NOMO-1 treated with dmso at 0.1 percent for 144 hours (cell line): ENCODE data around the gene PRDM13.
"Not testable (repeated sequence)": the region's sequence is repeated elsewhere in the genome, so short reads cannot be mapped to it uniquely, and the experiment has no call there.

ENCODE experiments used
- DNase-seq: peaks from one replicate; lab custom pipeline; 2025; ENCODE audit not compliant: unreplicated experiment; lab: John Stamatoyannopoulos, UW

PRDM13 gene

DNA sequence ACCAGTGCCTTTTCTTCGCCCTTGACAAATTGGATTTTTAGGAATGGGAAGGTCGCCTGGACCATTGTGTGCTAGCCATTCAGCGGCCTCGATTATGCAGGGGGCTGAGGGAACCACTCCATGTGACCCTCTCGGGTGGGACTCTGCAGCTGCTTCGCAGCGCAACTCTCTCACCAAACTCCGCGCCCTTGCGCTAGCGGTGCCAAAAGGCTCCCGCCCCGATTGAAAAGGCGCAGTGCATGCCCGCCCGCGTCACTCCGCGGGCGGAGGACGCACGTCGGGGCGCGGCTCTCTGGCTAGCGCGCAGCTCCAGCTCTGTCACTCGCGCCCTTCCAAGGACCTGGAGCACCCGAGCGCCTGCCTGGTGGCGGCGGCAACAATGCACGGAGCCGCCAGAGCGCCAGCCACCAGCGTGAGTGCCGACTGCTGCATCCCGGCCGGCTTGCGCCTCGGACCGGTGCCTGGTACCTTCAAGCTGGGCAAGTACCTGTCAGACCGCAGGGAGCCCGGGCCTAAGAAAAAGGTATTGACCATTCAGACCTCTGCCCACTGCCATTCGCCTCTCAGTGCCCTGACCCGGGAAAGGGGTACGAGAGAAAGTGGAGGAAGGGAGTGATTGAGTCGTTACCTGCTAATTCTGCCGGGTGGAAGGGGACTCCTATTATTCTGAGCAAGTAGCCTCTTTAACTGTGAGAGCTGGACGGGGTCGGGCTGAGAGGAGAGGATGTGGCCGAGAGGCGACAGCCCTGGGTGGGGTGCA lies at the start of gene PRDM13:
PRDM13 (plus strand) TSS at position 178 of the 760 bp plus-strand sequence; CDS start at position 380, 202 bp downstream.
- DNase-seq: no peak

DNA sequence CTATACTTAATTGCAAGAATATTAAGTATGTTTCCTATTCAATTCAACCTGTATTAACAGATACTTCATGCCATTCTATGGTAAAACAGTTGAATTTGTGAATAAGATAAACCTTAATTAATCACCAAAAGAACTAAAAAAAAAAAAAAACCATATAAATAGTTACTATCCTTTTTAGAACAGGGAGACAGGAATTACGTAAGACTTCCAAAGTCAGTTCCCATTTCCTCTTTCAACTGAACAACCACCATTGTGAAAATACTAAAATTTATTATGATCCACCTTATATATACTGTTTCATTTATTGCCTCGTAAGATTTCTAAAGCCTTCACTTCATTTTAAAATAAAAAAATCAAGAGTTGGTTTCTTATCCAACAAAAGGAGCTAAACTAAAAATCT lies 47.6 kb upstream of the PRDM13 start:
- no peak for DNase-seq

DNA sequence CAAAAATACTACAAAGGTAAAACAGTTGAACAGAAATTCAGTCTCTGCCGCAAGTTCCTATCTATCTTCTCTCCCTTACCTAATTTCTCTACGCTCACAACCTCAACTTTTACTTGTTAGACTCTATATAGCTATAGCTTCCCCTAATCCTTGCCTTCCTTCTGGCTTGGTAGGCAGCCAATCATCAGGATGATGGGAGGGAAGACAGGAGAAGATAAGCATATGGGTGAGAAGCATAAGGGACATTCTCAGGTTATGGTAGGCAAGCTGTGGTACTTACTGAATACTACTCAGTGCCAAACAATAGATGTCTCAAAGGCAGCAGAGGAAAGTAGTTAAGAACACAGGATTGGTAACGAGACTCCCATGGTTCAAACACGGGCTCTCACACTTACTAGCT lies 46.0 kb upstream of the PRDM13 start:
- DNase-seq: no peak

DNA sequence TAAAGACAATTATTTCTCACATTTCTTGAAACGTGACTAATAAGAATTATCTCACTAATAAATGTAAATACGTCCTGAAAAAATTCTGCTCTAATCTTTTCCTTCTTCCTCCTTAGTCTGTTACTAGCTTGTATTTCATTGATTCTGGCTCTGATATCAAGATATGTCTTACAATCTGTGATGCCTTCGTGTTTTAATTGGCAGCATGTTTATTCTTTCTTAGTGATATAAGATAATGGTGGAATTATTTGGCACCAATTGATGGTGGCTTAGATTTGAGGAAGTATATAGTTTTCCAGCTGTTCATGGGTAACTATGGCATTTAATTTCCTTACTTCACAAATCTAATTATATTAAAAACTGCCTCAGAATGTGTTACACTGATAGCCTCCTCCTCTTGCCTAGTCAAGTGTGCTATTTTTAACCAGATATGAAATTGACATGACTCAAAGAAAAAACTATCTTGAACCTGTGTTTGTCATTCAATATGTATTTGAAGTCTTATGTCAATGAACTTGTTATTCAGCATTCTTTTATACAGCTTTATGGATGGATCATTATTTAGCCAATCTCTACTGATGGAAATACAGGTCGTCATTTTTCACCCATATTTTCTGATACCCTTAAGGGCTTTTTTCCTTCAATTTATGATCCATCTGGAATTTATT lies 43.4 kb upstream of the PRDM13 start:
- DNase-seq: no peak

DNA sequence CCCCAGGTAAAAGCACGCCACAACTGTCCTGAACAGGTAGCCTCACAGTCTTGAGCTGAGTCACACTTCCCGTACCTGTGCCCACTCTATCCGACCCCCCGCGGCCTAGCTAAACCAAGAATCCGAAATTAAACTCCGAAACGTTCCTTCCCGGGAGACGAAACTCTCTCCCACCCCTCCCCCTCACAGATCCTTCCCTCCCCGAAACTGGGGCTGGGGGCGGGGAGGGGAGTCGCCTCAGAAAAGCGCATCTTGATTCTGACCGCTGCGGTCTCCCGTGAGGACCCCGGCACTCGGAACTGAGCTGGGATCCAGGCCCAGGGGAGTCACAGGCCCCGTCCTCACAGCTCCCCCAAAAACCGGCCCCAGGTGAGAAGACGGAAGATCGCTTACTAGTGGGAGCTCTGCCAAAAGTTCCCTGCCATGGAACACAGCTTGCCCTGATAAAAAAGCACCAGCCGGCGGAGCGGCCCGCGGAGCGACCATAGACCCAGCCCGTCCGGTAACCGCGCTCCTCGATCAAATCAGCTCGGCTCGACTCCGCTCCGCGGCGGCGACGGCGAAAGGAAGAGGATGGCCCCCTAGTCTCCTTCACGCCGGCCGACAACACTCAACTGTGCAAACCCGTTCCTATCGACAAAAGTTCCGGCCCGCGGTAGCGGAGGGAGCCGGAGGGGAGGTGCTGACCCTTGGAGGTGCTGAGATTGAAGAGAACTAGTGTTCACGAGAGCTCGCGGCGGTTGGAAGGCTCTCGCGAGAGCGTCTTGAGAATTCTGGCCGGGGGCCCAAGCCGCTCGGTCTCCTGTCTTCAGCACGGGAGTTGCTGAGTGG lies 38.3 kb upstream of the PRDM13 start, which contains the start of gene CCNC:
CCNC (minus strand) TSS at position 558 of the 831 bp plus-strand sequence; CDS start at position 425, 133 bp downstream.
- DNase-seq: peak; percentile 89

DNA sequence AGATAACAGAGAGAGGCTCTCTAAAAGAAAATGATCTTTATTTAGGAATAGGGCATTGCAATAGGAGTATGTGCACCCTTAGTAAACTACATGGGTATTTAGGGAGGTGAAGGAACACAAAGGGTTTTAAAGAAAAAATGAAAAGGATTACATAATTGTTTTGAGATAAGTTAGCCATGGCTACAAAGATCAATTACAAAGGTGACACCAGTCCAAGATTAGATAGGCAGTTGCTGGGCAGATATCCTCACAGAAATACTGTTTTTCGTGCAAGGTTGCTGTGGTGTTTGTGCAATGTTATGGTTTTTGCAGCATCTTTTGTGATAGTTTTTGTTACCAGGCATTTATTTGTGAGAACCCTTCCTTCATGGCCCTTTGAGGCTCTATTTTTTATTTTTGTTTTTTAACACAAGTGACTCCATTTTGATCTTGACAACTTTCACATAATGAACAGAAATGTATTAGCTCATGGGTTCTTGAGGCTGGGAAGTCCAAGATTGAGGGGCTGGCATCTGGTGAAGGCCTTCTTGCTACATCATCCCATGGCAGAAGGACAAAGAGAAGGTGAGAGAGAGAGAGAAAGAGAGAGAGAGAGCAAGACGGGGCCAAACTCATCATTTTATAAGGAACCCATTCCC lies 32.5 kb upstream of the PRDM13 start:
- DNase-seq: no peak

DNA sequence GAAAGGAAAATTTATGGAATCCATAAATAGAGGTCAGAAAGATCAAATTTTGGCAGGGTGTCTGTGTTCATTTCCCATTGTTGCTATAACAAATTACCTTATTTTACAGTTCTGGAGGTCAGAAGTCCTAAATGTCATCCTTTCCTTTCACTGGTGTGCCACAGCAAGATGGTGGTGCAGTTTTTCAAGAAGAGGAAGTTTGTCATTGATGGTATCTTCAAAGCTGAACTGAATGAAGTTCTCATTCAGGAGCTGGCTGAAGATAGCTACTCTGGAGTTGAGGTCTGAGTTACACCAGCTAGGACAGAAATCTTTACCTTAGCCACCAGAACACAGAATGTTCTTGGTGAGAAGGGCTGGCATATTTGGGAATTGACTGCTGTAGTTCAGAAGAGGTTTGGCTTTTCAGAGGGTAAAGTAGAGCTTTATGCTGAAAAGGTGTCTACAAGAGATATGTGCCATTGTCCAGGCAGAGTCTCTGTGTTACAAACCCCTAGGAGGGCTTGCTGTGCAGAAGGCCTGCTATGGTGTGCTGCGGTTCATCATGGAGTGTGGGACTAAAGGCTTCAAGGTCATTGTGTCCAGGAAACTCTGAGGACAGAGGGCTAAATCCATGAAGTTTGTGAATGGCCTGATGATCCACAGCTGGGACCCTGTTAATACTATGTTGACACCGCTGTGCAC lies 30.9 kb upstream of the PRDM13 start:
- DNase-seq: no peak

DNA sequence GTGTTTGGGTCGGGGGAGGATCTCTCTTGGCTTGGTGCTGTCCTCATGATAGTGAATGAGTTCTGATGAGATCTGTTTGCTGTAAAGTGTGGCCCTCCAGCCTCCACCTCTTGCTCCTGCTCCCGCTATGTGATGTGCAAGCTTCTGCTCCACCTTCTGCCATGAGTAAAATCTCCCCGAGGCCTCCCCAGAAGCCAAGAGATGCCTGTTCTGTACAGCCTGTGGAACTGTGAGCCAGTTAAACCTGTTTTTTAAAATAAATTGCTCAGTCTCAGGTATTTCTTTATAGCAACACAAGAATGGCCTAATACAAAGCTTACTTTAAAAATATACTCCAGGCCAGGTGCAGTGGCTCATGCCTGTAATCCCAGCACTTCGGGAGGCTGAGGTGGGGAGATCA lies 26.9 kb upstream of the PRDM13 start:
- DNase-seq: no peak

DNA sequence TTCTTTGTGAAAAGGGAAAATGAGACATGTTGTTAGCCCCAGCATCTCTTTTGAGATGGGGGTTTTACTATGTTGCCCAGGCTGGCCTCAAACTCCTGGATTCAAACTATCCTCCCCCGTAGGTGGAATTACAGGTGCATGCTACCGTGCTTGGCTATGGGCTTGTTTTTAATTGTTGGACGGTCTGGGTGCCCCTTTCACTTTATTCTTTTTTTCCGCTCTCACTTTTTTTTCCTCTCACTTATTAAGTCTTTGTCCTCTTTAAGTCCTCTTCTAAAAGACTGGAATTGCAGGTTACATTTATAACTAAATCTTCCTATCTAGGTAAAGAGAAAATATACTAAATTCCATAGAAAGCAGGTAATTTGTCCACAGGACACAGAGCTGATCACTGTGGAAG lies 18.8 kb upstream of the PRDM13 start:
- no peak for DNase-seq

DNA sequence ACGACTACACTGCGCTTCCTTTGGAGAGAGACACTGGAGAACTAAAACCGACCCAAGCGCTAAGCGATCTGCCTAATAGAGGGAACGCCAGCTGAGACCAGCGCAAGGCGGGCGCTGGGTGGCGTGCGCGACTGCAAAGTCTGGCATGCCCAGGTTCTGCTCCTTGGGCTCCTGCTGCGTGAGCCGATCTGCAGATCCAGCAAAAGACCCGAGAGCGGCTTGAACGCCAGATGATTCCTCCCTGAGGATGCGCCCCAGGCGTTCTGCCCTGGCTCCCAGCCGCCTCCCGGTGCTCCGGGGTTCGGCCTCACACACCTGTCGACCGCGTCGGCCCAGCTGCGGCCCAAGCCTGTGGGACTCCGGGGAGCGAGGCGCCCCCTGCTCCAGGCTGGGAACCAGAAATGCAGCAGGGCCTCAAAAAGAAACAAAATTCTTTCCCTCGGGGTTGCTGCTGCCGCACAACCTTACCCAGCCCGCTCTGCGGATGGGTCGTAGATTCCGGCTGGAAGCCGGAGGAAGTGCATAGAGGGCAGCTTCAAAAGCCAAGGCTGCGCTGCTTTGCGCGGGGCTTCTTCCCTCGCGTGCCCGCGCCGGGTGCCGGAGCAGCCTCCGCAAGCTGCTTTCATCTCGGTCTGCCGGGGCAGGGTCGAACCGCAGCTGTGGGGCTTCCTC lies 17.9 kb upstream of the PRDM13 start:
- DNase-seq: peak; percentile 33

DNA sequence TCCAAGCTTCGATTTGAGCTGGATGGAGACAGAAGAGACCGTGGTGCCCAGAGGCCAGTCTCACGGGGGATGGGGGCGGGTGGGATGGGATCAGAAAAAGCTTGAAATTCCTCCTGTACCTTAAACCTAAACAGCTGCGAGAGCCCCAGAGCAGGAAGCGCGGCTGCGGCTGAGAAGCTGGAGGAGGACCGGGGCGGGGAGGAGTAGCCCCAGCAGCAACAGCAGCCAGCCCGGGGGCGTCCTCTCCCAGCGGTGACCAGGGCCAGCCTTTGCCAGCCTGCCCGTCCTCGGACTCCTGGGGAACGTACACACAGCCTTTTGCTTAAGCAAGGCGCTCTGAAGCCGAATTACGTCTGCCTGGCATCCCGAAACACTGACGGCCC lies 17.4 kb upstream of the PRDM13 start:
- no peak for DNase-seq

DNA sequence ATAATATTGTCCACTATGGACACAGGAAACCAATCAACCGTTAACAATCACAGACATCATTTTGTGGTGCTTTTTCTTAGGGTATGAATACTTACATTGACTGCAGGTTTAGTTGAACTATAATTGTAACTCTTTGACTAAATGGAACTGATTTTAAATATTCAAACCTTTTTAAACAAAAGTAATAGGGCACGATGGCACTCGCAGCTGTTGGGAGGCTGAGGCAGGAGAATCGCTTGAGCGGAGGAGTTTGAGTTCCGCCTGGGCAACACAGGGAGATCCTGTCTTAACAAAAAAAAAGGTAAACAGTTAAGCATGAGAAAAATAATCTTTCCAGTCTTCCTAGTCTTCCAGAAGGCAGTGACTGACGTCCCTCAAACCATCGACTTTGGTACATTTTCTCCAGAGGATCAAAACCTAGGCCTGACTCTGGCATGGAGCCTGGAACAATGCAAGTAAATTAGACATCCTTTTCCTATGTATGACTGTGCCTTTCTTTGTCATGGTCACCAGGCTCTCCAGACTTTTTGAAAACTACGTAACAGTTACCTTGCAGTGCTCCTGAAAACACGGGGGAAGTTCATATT lies 16.6 kb upstream of the PRDM13 start:
- DNase-seq: no peak

DNA sequence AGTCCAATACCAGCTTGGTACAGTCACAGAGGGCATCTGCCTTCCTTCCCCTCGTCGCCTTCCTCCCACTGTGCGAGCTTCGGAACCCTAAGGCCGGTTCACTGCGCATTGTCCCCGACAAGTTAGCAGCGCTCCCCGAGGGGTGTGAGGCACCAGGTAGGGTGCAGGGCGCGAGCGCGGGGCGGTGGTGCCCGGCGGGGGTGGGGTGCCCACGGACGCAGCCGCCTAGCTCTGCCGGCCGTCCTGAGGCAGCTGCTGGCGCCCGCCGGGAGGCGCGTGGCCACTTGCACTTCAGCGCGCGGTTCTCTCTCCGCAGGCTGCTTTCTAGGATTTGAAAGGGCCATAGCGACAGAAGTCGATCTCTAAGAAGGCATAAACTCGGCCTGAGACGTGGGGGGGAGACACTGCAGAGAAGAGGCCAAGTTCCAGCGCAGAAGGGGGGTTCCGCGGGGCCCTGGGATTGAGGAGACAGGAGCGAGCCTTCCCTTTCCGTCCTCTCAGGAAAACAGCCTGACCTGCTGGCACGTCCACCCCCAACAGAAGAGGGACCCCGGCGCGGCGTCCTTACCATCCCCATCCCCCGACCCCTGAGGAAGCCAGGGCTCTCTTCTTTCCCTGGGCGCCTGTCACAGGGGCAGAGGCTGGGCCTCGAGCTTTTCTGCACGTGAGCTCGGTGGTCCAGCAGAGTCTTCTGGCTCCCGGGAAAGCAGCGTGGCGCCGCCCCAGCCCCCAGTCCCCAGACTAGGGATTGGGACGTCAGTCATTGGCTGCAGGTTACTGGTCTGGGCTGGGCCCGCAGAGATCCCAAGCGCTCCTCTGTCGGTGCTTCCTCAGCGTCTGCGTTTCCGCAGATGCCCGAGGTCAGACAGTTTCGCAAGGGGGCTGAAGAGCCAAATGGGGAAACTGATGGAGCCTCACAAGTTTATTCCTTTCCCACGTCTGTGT lies 15.6 kb upstream of the PRDM13 start:
- DNase-seq: peak; percentile 4

DNA sequence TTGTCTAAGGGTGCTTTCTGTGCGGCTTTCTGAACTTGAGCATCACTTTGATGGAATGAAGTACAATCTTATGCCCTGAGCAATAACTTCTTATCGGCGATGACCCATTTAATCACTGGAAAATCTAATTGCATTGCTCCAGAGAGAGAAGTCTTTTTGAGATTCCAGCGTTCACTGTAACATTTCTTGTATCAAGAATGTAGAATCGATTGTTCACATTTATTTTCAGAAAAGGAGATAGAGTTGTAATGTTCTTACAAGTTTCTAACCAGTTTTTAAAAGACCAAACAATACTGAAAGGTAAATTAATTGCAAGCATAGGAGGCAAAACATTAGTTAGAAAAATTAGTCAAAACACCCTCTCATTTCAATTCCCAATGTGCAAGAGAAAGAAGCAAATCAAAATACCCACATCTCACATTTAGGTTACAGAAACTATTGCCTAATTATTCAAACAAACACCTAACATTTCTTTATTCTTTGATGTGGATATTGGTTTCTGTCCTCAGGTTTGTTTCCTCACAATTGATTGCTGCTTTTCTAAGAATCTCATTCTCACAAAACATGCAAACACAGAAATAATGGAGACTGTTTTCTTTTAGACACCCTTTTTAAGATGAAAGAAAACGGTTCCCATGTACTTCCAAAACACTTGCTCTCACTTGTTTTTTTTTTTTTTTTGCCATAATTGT lies 14.8 kb upstream of the PRDM13 start:
- no peak for DNase-seq

DNA sequence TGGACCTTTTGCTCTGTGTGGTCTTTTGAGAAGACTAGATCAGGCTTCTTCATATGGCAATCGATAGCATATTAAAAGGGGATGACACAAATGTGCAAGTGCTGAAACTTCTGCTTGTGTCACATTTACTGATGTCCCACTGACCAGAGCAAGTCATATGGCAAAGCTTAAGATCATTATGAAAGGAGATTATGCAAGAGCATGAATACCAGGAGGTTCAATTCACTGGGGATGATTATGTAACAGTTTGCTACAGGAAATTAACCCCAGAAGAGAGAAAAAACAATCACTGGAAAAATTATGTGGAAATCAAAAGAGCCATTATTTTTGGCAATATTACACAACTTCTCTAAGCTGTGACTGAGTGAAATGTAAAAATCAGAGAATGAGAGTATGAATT lies 13.7 kb upstream of the PRDM13 start:
- peak; percentile 84 for DNase-seq

DNA sequence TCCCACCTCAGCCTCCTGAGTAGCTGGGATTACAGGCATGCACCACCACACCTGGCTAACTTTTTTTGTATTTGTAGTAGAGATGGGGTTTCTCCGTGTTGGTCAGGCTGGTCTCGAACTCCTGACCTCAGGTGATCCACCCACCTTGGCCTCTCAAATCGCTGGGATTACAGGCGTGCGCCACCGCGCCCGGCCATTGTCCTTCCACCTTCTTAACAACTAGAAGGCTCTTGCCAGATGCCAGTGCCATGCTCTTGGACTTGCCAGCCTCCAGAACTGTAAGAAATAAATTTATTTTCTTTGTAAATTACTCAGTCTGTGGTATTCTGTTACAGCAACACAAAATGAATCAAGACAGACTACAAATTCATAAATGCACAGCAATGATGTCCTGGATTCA lies 11.9 kb upstream of the PRDM13 start:
- DNase-seq: not testable (repeated sequence)

DNA sequence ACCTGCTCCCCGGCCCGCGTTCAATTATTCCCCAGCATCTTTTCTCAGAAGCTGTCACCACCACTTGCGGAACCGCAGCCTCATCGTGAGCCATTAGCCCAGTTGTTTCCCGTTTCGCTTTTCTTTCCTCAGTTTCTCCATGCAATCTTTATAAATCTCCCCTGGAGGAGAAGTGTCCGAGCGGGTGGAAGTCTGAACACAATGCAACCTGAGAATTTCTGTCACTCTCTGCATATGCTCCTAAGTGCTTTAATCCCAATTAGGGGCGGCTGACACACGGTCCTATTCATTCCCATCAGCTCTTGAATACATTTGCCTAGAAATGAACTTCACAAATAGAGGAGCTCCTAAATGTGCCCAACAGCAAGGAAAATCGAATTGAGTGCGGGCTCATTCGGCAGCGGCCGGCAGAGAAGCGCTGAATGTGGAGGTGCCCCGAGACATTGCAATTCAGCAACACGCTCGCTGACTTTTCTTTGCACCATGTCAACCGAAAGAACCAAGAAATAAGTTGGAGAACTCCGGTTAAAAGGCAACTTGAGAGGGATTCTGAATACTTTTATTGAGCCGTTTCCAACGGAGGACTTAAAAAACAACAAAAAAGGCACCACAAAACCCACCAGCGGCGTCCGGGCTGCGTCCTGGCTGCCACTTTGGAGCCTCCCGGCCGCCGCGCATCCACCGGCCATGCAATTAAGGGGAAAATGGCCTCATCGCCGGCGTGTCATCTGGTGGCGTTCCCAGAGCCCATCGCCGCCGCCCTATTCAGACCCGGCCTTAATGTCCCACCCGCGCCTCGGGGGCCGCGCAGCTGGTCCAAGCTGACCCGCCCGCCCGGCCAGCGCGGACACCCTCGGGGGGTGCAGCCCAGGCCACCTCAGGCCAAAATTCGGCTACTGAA lies 3.9 kb upstream of the PRDM13 start:
- DNase-seq: no peak
